GM19452 (cell line): ENCODE data around the gene GSTT2B.
"Not testable (repeated sequence)": the region's sequence is repeated elsewhere in the genome, so short reads cannot be mapped to it uniquely, and the experiment has no call there.

Source experiments
- ATAC-seq: cut with Tn5 transposase; IDR thresholded peaks from one replicate; pipeline ENCODE4 v1.9.1; 2021; ENCODE audit not compliant: unreplicated experiment

The GSTT2B gene

DNA sequence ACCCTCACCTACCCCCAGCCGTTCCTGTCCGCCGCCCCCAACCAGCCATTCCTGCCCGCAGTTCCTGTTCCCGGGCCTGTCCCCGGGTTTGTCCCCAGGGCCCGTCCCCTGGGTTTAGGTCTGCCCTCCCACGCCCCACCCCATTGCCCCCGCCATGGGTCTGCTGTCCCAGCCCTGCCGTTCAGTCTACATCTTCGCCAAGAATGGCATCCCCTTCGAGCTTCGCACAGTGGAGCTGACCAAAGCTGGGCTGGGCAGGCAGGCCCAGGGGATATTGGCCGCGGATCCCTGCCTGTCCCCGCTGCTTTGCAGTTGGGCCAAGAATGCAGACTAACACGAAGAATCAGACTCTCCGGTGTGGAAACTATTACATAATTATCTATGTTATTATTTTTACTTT is 11.2 kb downstream of the GSTT2B start:
- not testable (repeated sequence) for ATAC-seq

DNA sequence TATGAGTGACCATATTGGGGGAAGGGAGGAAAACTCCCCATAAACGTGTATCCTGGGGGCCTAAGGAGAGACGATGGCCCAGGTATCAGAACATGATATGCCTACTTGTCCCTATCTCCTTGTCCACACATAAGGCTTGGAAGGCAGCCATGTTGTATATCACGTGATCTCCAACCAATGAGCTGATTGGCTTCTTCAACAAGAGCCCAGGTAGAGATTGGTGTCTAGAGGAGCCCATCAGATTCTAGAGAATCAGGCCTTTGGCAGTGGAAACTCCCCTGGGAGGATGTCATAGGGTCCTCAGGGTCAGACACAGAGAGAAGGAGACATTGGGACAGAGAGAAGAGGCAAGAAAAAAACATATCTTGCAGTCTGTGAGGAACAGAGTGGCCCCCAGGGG is 13.6 kb downstream of the GSTT2B start:
- ATAC-seq: not testable (repeated sequence)

DNA sequence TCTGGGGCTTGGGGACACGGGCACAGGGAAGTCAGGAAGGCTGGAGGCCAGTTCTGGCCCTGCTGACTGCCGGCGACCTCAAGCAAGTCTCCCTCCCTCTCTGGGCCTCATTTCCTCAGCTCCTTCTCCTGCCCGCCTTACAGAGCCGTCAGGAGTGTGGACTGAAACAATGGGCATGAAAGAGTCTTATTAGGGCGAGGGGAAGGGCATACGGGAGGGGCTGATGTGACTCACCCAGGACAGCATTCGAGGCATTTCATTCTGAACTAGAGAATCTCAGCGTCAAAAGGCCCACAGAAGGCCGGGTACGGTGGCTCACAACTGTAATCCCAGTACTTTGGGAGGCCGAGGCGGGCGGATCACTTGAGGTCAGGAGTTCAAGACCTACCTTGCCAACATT is 20.8 kb downstream of the GSTT2B start:
- ATAC-seq: not testable (repeated sequence)

- ATAC-seq: no peak
Measured at GRCh38 chr22:23939017-23939357, 22.0 kb downstream of the GSTT2B start.

- ATAC-seq: no peak
Measured at GRCh38 chr22:23938328-23939016, 22.5 kb downstream of the GSTT2B start.

- no peak for ATAC-seq
Measured at GRCh38 chr22:23926561-23926960, 34.4 kb downstream of the GSTT2B start.

- ATAC-seq: no peak
Measured at GRCh38 chr22:23925020-23925606, 35.9 kb downstream of the GSTT2B start.

- ATAC-seq: no peak
Measured at GRCh38 chr22:23922921-23923320, 38.1 kb downstream of the GSTT2B start.

DNA sequence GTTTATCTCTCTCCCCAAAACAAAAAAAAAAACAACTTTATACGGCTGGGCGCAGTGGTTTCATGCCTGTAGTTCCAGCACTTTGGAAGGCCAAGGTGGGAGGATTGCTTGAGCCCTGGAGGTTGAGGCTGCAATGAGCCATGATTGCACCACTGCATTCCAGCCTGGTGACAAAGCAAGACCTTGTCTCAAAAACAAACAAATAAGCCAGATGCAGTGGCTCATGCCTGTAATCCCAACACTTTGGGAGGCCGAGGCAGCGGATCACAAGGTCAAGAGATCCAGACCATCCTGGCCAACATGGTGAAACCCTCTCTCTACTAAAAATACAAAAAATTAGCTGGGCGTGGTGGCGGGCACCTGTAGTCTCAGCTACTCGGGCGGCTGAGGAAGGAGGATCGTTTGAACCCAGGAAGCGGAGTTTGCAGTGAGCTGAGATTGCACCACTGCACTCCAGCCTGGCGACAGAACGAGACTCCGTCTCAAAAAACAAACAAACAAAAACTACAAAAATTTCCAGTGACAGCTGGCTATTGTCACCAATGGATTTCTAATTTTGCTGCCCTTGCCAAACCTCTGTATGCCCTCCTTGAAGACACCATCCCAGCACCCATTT is 39.3 kb downstream of the GSTT2B start:
- not testable (repeated sequence) for ATAC-seq

DNA sequence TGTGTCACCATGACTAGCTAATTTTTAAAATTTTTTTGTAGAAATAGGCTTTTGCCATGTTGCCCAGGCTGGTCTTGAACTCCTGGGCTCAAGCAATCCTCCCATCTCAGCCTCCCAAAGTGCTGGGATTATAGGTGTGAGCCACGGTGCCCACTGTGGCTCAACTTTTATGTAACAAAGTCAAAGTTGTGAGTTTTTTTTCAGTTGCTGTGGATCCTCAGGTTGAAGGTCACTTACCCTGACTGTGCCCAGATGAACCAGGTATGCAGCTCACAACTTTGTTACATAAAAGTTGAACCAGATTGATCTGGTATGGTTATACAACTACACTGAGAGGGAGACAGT is 40.8 kb downstream of the GSTT2B start:
- ATAC-seq: not testable (repeated sequence)

DNA sequence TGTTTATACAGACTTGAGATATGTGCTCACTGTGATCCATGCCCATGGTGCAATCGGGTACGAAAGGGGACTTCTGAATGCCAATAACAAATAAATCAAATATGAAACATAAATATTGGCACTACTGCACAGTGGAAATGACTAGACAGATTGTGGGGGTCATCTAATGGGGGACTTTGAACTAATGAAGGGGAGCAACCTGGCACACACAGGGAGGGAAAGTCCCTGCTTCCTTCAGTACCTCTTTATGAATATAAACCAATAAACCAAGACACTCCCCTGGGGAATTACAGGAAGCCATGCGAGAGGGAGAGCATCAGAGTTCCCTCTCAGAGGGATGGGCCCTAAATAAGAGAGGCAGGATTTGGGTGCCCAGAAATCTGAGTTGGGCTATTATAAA is 45.7 kb downstream of the GSTT2B start:
- ATAC-seq: no peak

- peak; percentile 95 for ATAC-seq
Measured at GRCh38 chr22:23913661-23914353, 47.2 kb downstream of the GSTT2B start.

DNA sequence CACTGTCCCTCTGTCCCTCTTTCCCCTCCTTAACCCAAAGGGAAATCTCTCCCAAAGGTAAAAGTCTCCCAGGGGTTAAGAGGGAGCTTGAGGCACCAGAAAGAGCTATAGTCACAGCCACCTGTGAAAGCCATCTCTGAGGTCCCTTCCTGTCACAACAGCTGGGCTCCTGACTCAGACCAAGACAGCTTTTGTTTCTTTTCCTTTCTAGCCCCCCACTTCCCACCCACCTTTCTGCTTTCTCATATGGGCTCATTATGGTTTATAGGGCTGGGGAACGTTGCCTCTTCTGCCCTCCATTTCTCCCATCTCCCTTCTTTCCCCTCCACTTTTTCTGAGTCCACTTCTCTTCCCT is 47.7 kb downstream of the GSTT2B start:
- ATAC-seq: no peak

- no peak for ATAC-seq
Measured at GRCh38 chr22:23912293-23912903, 48.6 kb downstream of the GSTT2B start.

- no peak for ATAC-seq
Measured at GRCh38 chr22:23911318-23911980, 49.5 kb downstream of the GSTT2B start.

DNA sequence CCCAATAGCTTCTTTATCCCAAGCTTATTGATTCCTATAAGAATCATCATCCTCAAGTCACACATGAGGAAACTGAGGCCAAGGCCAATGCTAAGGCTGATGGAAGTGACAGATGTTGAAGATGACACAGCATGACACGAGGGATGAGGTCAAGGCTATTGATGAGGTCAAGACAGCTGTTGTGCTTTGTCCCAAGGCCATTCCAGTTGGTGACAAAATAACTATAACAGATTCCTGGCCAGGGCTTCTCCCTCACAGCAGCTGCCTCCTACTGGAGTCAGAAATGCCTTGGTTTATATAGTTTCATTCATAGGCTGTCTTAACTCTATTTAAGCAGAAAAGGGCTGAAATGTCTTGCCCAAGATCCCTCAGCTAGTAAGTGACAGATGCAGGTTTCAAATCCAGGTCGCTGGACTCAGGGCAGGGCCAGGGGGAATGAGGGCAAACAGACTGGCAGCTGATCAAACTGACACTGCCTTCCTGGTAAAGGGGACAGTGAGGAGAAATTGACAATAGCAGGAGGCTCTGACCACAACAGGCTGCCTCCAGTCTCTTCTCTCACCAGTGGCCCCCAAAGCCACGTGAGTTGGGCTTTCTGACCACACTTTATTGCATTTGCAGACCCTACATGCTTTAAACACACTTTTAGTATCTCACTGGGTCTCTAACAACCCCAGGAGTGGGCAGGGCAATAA is 50.4 kb downstream of the GSTT2B start:
- no peak for ATAC-seq

- ATAC-seq: no peak
Measured at GRCh38 chr22:23909296-23909898, 51.6 kb downstream of the GSTT2B start.

- no peak for ATAC-seq
Measured at GRCh38 chr22:23908587-23909205, 52.3 kb downstream of the GSTT2B start.

DNA sequence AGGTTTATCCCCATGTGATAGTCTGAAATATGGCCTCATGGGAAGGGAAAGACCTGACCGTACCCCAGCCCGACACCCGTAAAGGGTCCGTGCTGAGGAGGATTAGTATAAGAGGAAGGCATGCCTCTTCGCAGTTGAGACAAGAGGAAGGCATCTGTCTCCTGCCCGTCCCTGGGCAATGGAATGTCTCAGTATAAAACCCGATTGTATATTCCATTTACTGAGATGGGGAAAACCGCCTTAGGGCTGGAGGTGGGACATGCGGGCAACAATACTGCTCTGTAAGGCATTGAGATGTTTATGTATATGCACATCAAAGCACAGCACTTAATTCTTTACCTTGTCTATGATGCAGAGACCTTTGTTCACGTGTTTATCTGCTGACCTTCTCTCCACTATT is 53.6 kb downstream of the GSTT2B start:
- not testable (repeated sequence) for ATAC-seq
